Measurements from ENCODE around the gene GLDN. TPM values are rescaled to one million over a fixed set of nuclear protein-coding genes. Genes with fewer than 3 reads are reported as not detected.

GLDN gene
- polyA plus RNA-seq, 1 of the 3 experiments (the other 2 are of a cell fraction) = not detected

GRCh38 chr15:51368751-51369450 lies 27.4 kb downstream of the GLDN start:
- H3K9me3 ChIP-seq = no peaks in the 10 kb centered on the region
- POLR2A ChIA-PET = no interaction called here
- CTCF ChIA-PET = interaction anchor here (0.8 to 2.7 kb wide), 8 partner anchors 10 to 206 kb away, joined by 3 to 14 read pairs (median 4); no protein-coding TSS in a partner anchor

More at GRCh38 chr15:51368751-51369450, 27.4 kb downstream of the GLDN start:
- 38% methylated on average over 3 of the region's 3 CpGs for WGBS (ENCODE audit: low lambda C conversion rate)
- H3F3A ChIP-seq (replicated peaks; ENCODE audit: insufficient read depth) = no peaks in the 10 kb centered on the region
- no peak for DNase-seq
- no peak overlapping the region for H3K27ac ChIP-seq (ENCODE audit: low read depth in 2 of 2, low read length in 1 of 2)
- H3K36me3 ChIP-seq (replicated peaks in 1 of 2; ENCODE audit: control insufficient read depth in 1 of 2, insufficient read depth in 2 of 2, low read length in 1 of 2) = no peaks in the 10 kb centered on the region
- H3K9me2 ChIP-seq = no peaks in the 10 kb centered on the region
- H4K20me1 ChIP-seq (ENCODE audit: insufficient read depth) = no peaks in the 10 kb centered on the region
- H3K9ac ChIP-seq = no peak overlapping the region
- H3K4me1 ChIP-seq (ENCODE audit: control insufficient read depth in 1 of 2, insufficient read depth in 2 of 2, low read depth in 1 of 2, low read length in 1 of 2) = peaks cover 0 to 13% of the 10 kb centered on the region in 2 experiments; a peak in 2 of 4 replicates
- H2AFZ ChIP-seq (ENCODE audit: low read depth) = no peak overlapping the region
- H3K4me3 ChIP-seq (ENCODE audit: low read depth in 2 of 2, low read length in 1 of 2) = no peak overlapping the region
- no peaks in the 10 kb centered on the region; the same call in 1 of the 2 replicates for H3K27me3 ChIP-seq (ENCODE audit: insufficient read depth)
- H3K79me2 ChIP-seq (ENCODE audit: insufficient read depth) = no peaks in the 10 kb centered on the region
- no peak overlapping the region for H3K4me2 ChIP-seq
- TF ChIP-seq POLR2AphosphoS5 (IDR thresholded peaks at IDR 0.05; ENCODE audit: low read depth, low read length) (no peak), MXI1 (IDR thresholded peaks at IDR 0.05; ENCODE audit: low read depth, low read length) (no peak), REST (IDR thresholded peaks at IDR 0.05; ENCODE audit: low read depth, low read length) (no peak), RCOR1 (IDR thresholded peaks at IDR 0.05; ENCODE audit: low read length) (no peak), TAF1 (IDR thresholded peaks at IDR 0.05; ENCODE audit: borderline replicate concordance, low read depth, low read length) (no peak), TCF12 (IDR thresholded peaks at IDR 0.05) (no peak), YY1 (IDR thresholded peaks at IDR 0.05; ENCODE audit: low read depth) (no peak), TEAD4 (IDR thresholded peaks at IDR 0.05; ENCODE audit: borderline replicate concordance, insufficient read depth) (no peak), PBX3 (IDR thresholded peaks at IDR 0.05) (no peak)

Data from SK-N-SH (cell line).